Trophoblast cell (in vitro differentiated cells and primary cell): ENCODE data around the gene ZBTB37.

Experiments
- DNase-seq, 2 donors: peaks; one replicate each; pipeline ENCODE4 v3.0.0-alpha.2; 2016
- H2AFZ ChIP-seq: 2 replicates; pipeline ENCODE4 v1.6.1; 2013; ENCODE audit warnings: low read length, moderate library complexity, mild to moderate bottlenecking; ENCODE audit not compliant: insufficient read depth, poor library complexity
- H2AK5ac ChIP-seq: 2 replicates; pipeline ENCODE4 v1.6.1; 2013; ENCODE audit warnings: mild to moderate bottlenecking, low read length
- H2BK120ac ChIP-seq: 2 replicates; pipeline ENCODE4 v1.6.1; 2013; ENCODE audit warnings: low read length, mild to moderate bottlenecking, moderate library complexity; ENCODE audit not compliant: insufficient read depth, poor library complexity
- H2BK12ac ChIP-seq: 2 replicates; pipeline ENCODE4 v1.6.1; 2013; ENCODE audit warnings: mild to moderate bottlenecking, low read length, moderate library complexity
- H2BK5ac ChIP-seq: 2 replicates; pipeline ENCODE4 v1.6.1; 2013; ENCODE audit warnings: low read length, low read depth, moderate library complexity, mild to moderate bottlenecking; ENCODE audit not compliant: poor library complexity
- H3K14ac ChIP-seq: 2 replicates; pipeline ENCODE4 v1.6.1; 2013; ENCODE audit warnings: mild to moderate bottlenecking, low read length
- H3K18ac ChIP-seq: 2 replicates; pipeline ENCODE4 v1.6.1; 2013; ENCODE audit warnings: mild to moderate bottlenecking, low read length
- H3K23ac ChIP-seq: 2 replicates; pipeline ENCODE4 v1.6.1; 2013; ENCODE audit warnings: low read length
- H3K27ac ChIP-seq: 2 replicates; pipeline ENCODE4 v1.5.1; 2013; ENCODE audit warnings: low read depth, mild to moderate bottlenecking, inconsistent platforms, low read length, moderate library complexity
- H3K27me3 ChIP-seq: 2 replicates; pipeline ENCODE4 v1.6.1; 2013; ENCODE audit warnings: inconsistent platforms, mild to moderate bottlenecking, low read length, moderate library complexity; ENCODE audit not compliant: insufficient read depth
- H3K36me3 ChIP-seq, 2 experiments: 1 replicate in 1 of 2; 2 replicates in 1 of 2; pipeline ENCODE4 v1.6.1; 2013; ENCODE audit warnings: low read length in 2 of 2, mild to moderate bottlenecking in 2 of 2, moderate library complexity in 1 of 2; ENCODE audit not compliant: insufficient read depth in 2 of 2, control insufficient read depth in 1 of 2
- H3K4ac ChIP-seq: 2 replicates; pipeline ENCODE4 v1.6.1; 2013; ENCODE audit warnings: low read depth, mild to moderate bottlenecking, low read length, moderate library complexity
- H3K4me1 ChIP-seq, 2 experiments: 1 replicate in 1 of 2; 2 replicates in 1 of 2; pipeline ENCODE4 v1.6.1; 2013; ENCODE audit warnings: low read length in 2 of 2, mild to moderate bottlenecking in 2 of 2, moderate library complexity in 1 of 2; ENCODE audit not compliant: insufficient read depth in 2 of 2, control insufficient read depth in 1 of 2
- H3K4me2 ChIP-seq: 2 replicates; pipeline ENCODE4 v1.6.1; 2013; ENCODE audit warnings: inconsistent platforms, mild to moderate bottlenecking, low read length, moderate library complexity
- H3K4me3 ChIP-seq: 2 replicates; pipeline ENCODE4 v1.5.1; 2013; ENCODE audit warnings: mild to moderate bottlenecking, low read depth, low read length, inconsistent platforms
- H3K79me1 ChIP-seq: one replicate; pipeline ENCODE4 v1.6.1; 2013; ENCODE audit warnings: low read length
- H3K79me2 ChIP-seq: 2 replicates; pipeline ENCODE4 v1.6.1; 2013; ENCODE audit warnings: low read length, mild to moderate bottlenecking; ENCODE audit not compliant: control insufficient read depth, insufficient read depth, poor library complexity
- H3K9ac ChIP-seq: 2 replicates; pipeline ENCODE4 v1.6.1; 2013; ENCODE audit warnings: mild to moderate bottlenecking, low read length
- H3K9me3 ChIP-seq: 2 replicates; pipeline ENCODE4 v1.6.1; 2013; ENCODE audit warnings: low read depth, mild to moderate bottlenecking, control low read depth, inconsistent platforms, low read length; ENCODE audit not compliant: insufficient read depth
- H4K12ac ChIP-seq: 2 replicates; pipeline ENCODE4 v1.6.1; 2013; ENCODE audit warnings: low read depth, mild to moderate bottlenecking, low read length, moderate library complexity
- H4K8ac ChIP-seq: 2 replicates; pipeline ENCODE4 v1.6.1; 2013; ENCODE audit warnings: low read depth, mild to moderate bottlenecking, low read length, moderate library complexity
- H4K91ac ChIP-seq: one replicate; pipeline ENCODE4 v1.6.1; 2013; ENCODE audit warnings: low read depth, mild to moderate bottlenecking, low read length, moderate library complexity
- WGBS: extraction: QIAGEN DNeasy Blood & Tissue Kit; methylation state at CpG from one replicate; pipeline ENCODE4 v1.1.7; 2013; ENCODE audit warnings: missing lambda C conversion rate; ENCODE audit not compliant: insufficient read length, insufficient coverage; ENCODE audit errors: extremely low coverage; 5-methylcytosine and 5-hydroxymethylcytosine counted together

The ZBTB37 gene

DNA sequence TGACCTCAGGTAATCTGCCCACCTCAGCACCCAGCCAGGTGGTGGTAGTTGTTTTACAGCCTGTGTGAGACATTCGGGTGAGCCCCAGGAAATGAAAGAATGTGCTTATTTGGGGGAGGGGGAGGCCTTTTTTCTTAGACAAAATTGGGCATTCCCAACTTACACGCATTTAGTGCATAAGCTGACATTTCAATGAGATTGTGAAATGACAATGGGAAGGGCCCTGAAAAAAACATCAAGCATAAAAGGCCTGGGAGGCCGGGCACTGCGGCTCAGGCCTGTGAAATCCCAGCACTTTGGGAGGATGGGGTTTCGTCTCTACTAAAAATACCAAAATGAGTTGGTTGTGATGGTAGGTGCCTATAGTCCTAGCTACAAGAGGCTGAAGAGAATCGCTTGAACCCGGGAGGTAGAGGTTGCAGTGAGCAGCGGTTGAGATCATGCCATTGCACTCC lies 5.4 kb upstream of the ZBTB37 start:
- H3K23ac ChIP-seq, result no peak overlapping the region
- H3K27me3 ChIP-seq, result no peaks in the 10 kb centered on the region
- H4K12ac ChIP-seq, result peak overlapping the region; percentile 68
- H3K9ac ChIP-seq, result no peak overlapping the region
- peaks cover 8% of the 10 kb centered on the region for H3K79me2 ChIP-seq
- H3K36me3 ChIP-seq, result peaks cover 13 to 25% of the 10 kb centered on the region in 2 experiments
- H4K91ac ChIP-seq, result no peak overlapping the region
- H4K8ac ChIP-seq, result no peak overlapping the region
- no CpG with 5 or more reads among the region's 8 CpGs for WGBS
- no peak overlapping the region for H3K27ac ChIP-seq
- H3K14ac ChIP-seq, result no peak overlapping the region
- no peak overlapping the region for H3K4me3 ChIP-seq
- no peak overlapping the region for H2AK5ac ChIP-seq
- H3K9me3 ChIP-seq, result no peaks in the 10 kb centered on the region
- peaks cover 8% of the 10 kb centered on the region for H3K79me1 ChIP-seq
- no peak overlapping the region for H2BK120ac ChIP-seq
- H3K4me1 ChIP-seq, result no peaks in the 10 kb centered on the region
- DNase-seq, result no peak
- no peak overlapping the region for H3K4me2 ChIP-seq
- no peak overlapping the region for H3K4ac ChIP-seq
- H3K18ac ChIP-seq, result no peak overlapping the region
- H2BK5ac ChIP-seq, result no peak overlapping the region
- no peak overlapping the region for H2BK12ac ChIP-seq
- H2AFZ ChIP-seq, result no peak overlapping the region

GRCh38 chr1:173863224-173864161 lies 4.7 kb upstream of the ZBTB37 start:
- no peak overlapping the region for H3K23ac ChIP-seq
- no peak overlapping the region for H4K8ac ChIP-seq
- H4K91ac ChIP-seq, result no peak overlapping the region
- H3K79me1 ChIP-seq, result peaks cover 10% of the 10 kb centered on the region
- no peak overlapping the region for H3K4me2 ChIP-seq
- H3K4ac ChIP-seq, result no peak overlapping the region
- H3K18ac ChIP-seq, result no peak overlapping the region
- H3K14ac ChIP-seq, result no peak overlapping the region
- H3K9me3 ChIP-seq, result no peaks in the 10 kb centered on the region
- H3K4me3 ChIP-seq, result no peak overlapping the region
- no peak overlapping the region for H2BK12ac ChIP-seq
- H3K27ac ChIP-seq, result no peak overlapping the region
- no peaks in the 10 kb centered on the region for H3K4me1 ChIP-seq
- H2AFZ ChIP-seq, result no peak overlapping the region
- peaks cover 10% of the 10 kb centered on the region for H3K79me2 ChIP-seq
- H3K36me3 ChIP-seq, result peaks cover 13 to 25% of the 10 kb centered on the region in 2 experiments
- DNase-seq, result no peak
- H3K27me3 ChIP-seq, result no peaks in the 10 kb centered on the region
- H3K9ac ChIP-seq, result no peak overlapping the region
- H2AK5ac ChIP-seq, result no peak overlapping the region
- H2BK5ac ChIP-seq, result no peak overlapping the region
- no peak overlapping the region for H4K12ac ChIP-seq
- H2BK120ac ChIP-seq, result no peak overlapping the region

- H2AFZ ChIP-seq, result no peak overlapping the region
- WGBS, result no CpG with 5 or more reads among the region's 5 CpGs
Measured at GRCh38 chr1:173864179-173864867, 3.9 kb upstream of the ZBTB37 start.

GRCh38 chr1:173865468-173866164 lies 2.6 kb upstream of the ZBTB37 start:
- DNase-seq, result no peak
- H2AK5ac ChIP-seq, result no peak overlapping the region
- H3K18ac ChIP-seq, result no peak overlapping the region
- no peak overlapping the region for H3K14ac ChIP-seq
- no peak overlapping the region for H2BK5ac ChIP-seq
- no peak overlapping the region for H3K23ac ChIP-seq
- no peak overlapping the region for H4K91ac ChIP-seq
- H2BK120ac ChIP-seq, result no peak overlapping the region
- H3K79me2 ChIP-seq, result peaks cover 12% of the 10 kb centered on the region
- H3K36me3 ChIP-seq, result peaks cover 17 to 31% of the 10 kb centered on the region in 2 experiments
- no peak overlapping the region for H2BK12ac ChIP-seq
- H3K4me3 ChIP-seq, result no peak overlapping the region
- no peaks in the 10 kb centered on the region for H3K9me3 ChIP-seq
- H3K79me1 ChIP-seq, result peaks cover 14% of the 10 kb centered on the region
- H3K9ac ChIP-seq, result no peak overlapping the region
- H3K4me2 ChIP-seq, result peak overlapping the region; percentile 74
- H2AFZ ChIP-seq, result no peak overlapping the region
- no CpG with 5 or more reads among the region's 4 CpGs for WGBS
- no peak overlapping the region for H4K8ac ChIP-seq
- no peaks in the 10 kb centered on the region for H3K27me3 ChIP-seq
- H4K12ac ChIP-seq, result no peak overlapping the region
- no peaks in the 10 kb centered on the region for H3K4me1 ChIP-seq
- H3K27ac ChIP-seq, result peak overlapping the region; percentile 2
- H3K4ac ChIP-seq, result no peak overlapping the region

More at GRCh38 chr1:173864179-173864867, 3.9 kb upstream of the ZBTB37 start:
- peaks cover 14% of the 10 kb centered on the region for H3K79me1 ChIP-seq
- no peak overlapping the region for H3K18ac ChIP-seq
- H2BK12ac ChIP-seq, result no peak overlapping the region
- H3K9ac ChIP-seq, result no peak overlapping the region
- no peak overlapping the region for H3K14ac ChIP-seq
- H4K8ac ChIP-seq, result no peak overlapping the region
- H3K27ac ChIP-seq, result no peak overlapping the region
- H3K79me2 ChIP-seq, result peaks cover 12% of the 10 kb centered on the region
- H2BK120ac ChIP-seq, result no peak overlapping the region
- H3K4me3 ChIP-seq, result no peak overlapping the region
- no peak overlapping the region for H2BK5ac ChIP-seq
- no peaks in the 10 kb centered on the region for H3K9me3 ChIP-seq
- no peak overlapping the region for H3K4ac ChIP-seq
- H3K36me3 ChIP-seq, result peaks cover 13 to 25% of the 10 kb centered on the region in 2 experiments
- H2AK5ac ChIP-seq, result no peak overlapping the region
- H4K91ac ChIP-seq, result no peak overlapping the region
- no peaks in the 10 kb centered on the region for H3K4me1 ChIP-seq
- peak overlapping the region; percentile 15 for H3K4me2 ChIP-seq
- H4K12ac ChIP-seq, result no peak overlapping the region
- no peak for DNase-seq
- no peak overlapping the region for H3K23ac ChIP-seq
- H3K27me3 ChIP-seq, result no peaks in the 10 kb centered on the region
